ENCODE measurements around the gene TAF4.
A peak's percentile ranks its signal among the peaks of the same experiment; 100 is the strongest.
"Not testable (repeated sequence)": the region's sequence is repeated elsewhere in the genome, so short reads cannot be mapped to it uniquely, and the experiment has no call there.

The TAF4 gene

DNA sequence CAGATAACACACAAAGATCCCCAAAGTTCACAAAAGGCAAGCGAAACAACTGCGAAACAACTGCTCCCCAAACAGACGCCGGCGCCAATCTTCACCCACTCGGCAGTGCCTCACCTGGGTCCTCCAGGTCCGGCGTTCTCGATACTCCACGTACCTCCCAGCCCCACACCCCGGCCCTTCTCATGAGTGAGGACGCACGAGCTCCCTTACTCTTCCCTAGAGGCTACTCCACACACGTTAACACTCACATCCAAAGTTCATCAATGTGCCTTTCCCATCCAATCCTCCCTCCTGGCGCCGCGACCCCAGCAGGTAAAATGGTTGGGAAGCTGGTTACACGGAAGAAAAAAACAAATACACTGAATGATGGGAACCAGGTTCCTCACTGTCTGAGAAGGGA is 77.0 kb downstream of the TAF4 start:
- intact Hi-C loops (cut with DNase I), result no loop called here
- DNase-seq, result peak in 3 of 10 donors; percentile 41 to 64 (median 59)

- intact Hi-C loops (cut with DNase I), result no loop called here
- DNase-seq, result peak in 2 of 10 donors; percentile 31 to 45
These were observed 78.8 kb downstream of the TAF4 start for GRCh38 chr20:61986762-61987321.

- DNase-seq, result peak in 2 of 10 donors; percentile 56 to 72
- intact Hi-C loops (cut with DNase I), result no loop called here
These were observed 80.6 kb downstream of the TAF4 start for GRCh38 chr20:61985096-61985495.

DNA sequence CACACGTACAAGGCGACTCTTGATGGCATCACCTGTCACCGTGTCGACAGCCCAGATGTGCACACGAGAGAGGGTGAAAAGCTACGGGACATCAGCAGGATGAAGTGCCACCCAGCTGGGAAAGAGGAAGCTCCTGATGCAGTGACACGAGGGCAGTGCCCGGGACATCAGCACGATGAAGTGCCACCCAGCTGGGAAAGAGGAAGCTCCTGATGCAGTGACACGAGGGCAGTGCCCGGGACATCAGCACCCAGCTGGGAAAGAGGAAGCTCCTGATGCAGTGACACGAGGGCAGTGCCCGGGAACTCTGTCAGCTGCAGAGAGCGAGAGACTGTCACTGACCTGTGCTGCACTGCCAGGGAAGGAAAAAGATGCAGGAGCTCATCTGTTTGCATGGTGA is 81.2 kb downstream of the TAF4 start:
- peak in 2 of 10 donors; percentile 57 to 62 for DNase-seq
- intact Hi-C loops (cut with DNase I), result not testable (repeated sequence)

DNA sequence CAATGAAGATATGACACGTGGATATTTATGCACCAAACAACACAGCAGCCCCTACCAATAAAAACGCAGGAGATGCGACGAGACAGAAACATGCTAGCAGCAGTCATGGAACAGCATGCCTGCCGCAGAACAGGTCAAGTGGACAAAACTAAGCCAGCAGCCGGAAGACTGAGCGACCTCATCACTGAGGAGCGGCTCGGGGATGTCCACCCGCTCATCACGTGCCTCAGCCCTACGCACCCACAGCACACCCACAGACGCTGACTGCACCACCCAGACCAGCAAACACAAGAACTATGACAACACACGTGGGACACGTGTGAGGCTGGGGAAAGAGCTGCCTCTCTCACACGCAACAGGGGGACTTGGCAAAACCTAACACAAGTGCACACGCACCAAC is 81.7 kb downstream of the TAF4 start:
- peak in 3 of 10 donors; percentile 47 to 66 (median 56) for DNase-seq

DNA sequence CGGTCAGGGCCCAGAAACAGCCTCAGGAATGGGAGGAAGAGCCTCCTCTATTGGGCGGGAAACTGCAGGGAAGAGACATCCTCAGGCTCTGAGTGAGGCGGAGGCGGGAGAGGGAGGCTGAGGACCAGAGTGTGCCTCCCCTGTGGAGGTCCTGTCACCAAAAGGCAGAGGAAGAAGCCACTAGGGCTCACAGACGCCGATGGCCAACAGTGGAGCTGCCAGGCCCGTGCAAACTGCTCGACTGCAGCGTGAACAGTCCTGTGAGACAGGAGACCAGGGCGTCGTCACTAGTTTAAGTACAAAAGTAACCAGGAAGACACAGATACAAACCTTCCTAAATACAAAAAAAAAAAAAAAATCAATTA is 82.7 kb downstream of the TAF4 start:
- peak in 3 of 10 donors; percentile 10 to 61 (median 39) for DNase-seq
- intact Hi-C loops (cut with DNase I), result no loop called here

More for the DNA sequence above, 81.7 kb downstream of the TAF4 start:
- intact Hi-C loops (cut with DNase I), result no loop called here

DNA sequence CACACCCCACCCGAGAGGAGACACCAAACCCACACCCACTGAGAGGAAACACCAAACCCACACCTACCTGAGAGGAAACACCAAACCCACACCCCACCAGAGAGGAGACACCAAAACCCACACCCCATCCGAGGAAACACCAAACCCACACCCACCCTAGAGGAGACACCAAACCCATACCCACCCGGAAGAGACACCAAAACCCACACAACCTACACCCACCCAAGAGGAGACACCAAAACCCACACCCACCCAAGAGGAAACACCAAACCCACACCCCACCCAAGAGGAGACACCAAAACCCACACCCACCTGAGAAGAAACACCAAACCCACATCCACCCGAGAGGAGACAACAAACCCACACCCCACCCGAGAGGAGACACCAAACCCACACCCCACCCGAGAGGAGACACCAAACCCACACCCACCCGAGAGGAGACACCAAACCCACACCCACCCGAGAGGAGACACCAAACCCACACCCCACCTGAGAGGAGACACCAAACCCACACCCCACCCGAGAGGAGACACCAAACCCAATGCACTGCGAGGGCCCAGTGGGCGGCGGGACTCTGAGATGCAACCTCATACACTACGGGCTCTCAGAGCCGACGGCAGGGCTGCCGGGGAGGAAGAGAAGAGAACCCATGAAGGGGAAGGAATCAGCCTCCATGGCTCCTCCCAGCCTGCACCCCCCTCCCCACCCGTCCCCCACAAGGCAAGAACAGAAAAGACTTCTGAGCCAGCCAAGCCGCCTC is 83.3 kb downstream of the TAF4 start:
- DNase-seq, result peak in 1 of 10 donors; percentile 36
- intact Hi-C loops (cut with DNase I), result no loop called here

DNA sequence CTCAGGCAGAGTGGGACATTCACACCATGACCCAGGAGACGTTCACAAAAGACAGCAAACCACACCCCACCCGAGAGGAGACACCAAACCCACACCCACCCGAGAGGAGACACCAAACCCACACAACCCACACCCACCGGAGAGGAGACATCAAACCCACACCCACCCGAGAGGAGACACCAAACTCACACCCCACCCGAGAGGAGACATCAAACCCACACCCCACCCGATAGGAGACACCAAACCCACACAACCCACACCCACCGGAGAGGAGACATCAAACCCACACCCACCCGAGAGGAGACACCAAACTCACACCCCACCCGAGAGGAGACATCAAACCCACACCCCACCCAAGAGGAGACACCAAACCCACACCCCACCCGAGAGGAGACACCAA is 84.0 kb downstream of the TAF4 start:
- intact Hi-C loops (cut with DNase I), result not testable (repeated sequence)

GRCh38 chr20:61980647-61981583 is 84.8 kb downstream of the TAF4 start:
- peak in 3 of 10 donors; percentile 43 to 79 (median 78) for DNase-seq
- intact Hi-C loops (cut with DNase I), result no loop called here

More for the DNA sequence above, 84.0 kb downstream of the TAF4 start:
- peak in 2 of 10 donors; percentile 24 to 59 for DNase-seq

- DNase-seq, result peak in 2 of 10 donors; percentile 70 to 71
- intact Hi-C loops (cut with DNase I), result no loop called here
These were observed 85.7 kb downstream of the TAF4 start for GRCh38 chr20:61979701-61980635.

DNA sequence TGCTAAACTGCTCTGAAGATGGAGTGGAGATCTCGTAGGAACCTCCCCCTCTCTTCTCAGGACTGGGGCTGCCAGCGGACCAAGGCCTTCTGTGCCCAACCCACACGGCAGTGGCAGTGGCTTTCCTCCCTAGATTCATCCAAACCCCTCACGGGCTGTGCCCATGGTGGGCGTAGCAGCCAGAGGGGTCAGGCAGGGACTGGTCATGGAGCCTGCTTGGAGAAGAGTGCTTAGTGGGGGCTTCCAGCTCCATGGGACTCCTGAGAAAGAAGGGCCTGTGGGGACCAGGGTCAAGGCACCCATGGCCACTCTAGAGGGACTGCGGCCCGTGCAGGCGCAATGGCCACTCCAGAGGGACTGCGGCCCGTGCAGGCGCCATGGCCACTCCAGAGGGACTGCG is 86.6 kb downstream of the TAF4 start:
- intact Hi-C loops (cut with DNase I), result no loop called here
- peak in 1 of 10 donors; percentile 36 for DNase-seq

- intact Hi-C loops (cut with DNase I), result no loop called here
- peak in 2 of 10 donors; percentile 57 to 68 for DNase-seq
These were observed 87.2 kb downstream of the TAF4 start for GRCh38 chr20:61978491-61978890.

- peak in 2 of 10 donors; percentile 26 to 75 for DNase-seq
- intact Hi-C loops (cut with DNase I), result no loop called here
These were observed 88.3 kb downstream of the TAF4 start for GRCh38 chr20:61977419-61977786.

- peak in 3 of 10 donors; percentile 44 to 82 (median 76) for DNase-seq
- intact Hi-C loops (cut with DNase I), result no loop called here
These were observed 88.8 kb downstream of the TAF4 start for GRCh38 chr20:61976644-61977418.

- intact Hi-C loops (cut with DNase I), result no loop called here
- peak in 3 of 10 donors; percentile 60 to 73 (median 69) for DNase-seq
These were observed 89.4 kb downstream of the TAF4 start for GRCh38 chr20:61976263-61976643.

DNA sequence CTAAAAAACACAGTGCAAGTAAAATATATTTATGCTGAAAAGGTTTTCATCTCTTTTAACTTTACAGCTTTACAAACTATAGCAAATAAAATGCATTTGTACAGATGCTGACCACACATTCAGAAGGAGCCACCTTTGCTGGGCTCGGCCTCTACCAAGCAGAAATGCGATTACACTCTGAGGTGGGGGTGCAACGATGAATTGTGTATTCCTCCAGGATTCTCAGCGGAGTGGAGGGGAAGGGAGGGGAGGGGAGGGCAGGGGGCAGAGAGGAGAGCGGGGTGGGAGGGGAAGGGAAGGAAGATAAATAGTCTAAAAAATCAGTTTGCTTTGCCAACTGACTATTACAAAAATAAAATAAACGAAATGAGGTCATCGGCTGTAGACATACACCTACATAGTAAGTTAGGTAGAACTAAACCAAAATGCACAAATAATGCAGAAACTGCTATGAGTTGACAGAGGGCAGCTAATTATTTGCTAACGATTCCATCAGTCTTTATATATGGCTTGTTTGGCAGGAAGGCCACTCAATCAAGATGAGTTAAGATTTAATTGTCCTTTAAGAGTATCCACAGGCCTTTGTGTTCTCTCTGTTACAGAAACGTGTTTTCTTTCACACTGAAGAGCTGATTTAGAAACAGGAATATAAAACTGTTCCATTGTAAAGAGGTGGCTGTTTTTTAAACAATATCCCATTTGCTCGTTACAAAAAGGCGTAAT is 90.1 kb downstream of the TAF4 start:
- DNase-seq, result peak in 1 of 10 donors; percentile 24
- intact Hi-C loops (cut with DNase I), result no loop called here

GRCh38 chr20:61974357-61974665 is 91.4 kb downstream of the TAF4 start:
- peak in 2 of 10 donors; percentile 39 to 61 for DNase-seq

DNA sequence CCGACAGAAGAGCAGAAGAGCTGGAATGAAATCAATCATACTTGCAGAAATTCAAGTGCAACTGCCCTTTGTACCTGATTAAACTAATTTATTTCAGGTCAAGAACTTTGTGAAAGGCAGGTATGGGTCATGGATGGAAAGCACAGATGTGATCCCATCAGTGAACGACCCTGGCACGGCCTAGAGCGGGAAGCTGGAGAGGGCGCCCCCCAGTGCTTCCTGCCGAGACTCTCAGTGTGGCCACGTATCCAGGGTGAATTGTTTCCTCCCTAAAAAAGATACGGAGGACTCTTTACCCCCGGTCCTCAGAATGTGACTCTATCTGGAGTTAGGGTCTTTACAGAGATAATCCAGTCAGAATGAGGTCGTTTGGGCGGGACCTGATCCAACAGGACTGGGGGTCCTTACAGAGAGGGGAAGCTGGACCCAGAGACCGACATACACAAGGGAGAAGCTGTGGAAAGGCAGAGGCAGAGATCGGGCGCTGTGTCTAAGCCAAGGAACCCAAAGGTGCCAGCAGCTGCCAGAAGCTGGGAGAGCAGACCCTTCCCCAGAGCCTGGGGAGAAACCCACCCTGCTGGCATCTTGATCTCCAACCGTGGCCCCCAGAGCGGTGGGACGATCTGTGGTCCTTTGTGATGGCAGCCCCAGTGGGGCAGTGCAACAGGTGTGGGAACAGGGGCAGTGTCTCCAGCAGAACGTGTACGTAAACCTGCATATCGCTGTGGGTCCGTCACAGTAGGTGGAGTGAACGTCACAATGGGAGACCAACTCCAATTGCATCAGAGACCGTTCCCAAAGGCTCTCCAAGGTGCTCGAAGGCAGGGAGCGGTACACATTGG is 91.9 kb downstream of the TAF4 start:
- intact Hi-C loops (cut with DNase I), result no loop called here
- peak in 3 of 10 donors; percentile 40 to 75 (median 62) for DNase-seq

More at GRCh38 chr20:61974357-61974665, 91.4 kb downstream of the TAF4 start:
- intact Hi-C loops (cut with DNase I), result no loop called here

All from posterior cingulate gyrus (tissue), 11 donors.